Activated CD4-positive, alpha-beta T cell treated with anti-CD3 and anti-CD28 coated beads for 4 hours (primary cell): Measurements from ENCODE around the gene KRTAP2-3.
"Not testable (repeated sequence)": the region's sequence is repeated elsewhere in the genome, so short reads cannot be mapped to it uniquely, and the experiment has no call there.

Source experiments
- DNase-seq, 2 donors: peaks; one replicate each; pipeline ENCODE4 v3.0.0-alpha.2; 2020

The KRTAP2-3 gene, protein sequence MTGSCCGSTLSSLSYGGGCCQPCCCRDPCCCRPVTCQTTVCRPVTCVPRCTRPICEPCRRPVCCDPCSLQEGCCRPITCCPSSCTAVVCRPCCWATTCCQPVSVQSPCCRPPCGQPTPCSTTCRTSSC

DNA sequence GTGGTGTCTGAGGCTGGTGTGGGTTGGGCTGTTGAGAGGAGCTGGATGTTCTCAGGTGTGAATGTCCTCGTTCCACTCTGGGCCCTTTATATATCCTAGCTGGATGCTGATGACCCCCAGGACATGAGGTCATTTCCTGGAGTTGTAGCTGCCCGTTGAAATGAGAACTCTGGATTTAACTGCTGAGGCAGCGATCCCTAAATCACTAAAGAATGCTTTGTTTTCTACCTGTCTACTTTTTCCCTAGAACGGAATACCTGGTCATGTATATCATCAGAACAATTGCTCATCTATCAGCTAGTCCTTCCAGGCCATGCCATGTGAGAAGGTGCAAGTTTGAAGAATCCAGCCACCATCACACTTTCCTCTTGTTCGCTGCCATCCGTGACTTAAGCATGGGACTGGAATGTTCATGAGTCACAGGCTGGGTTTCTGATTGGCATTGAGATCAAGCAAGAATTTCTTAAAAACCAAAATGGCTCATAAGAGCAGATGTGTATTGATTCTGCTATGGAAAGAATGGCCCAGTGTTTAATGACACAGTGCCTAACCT is at the start of gene KRTAP2-3:
Gene KRTAP2-3 (minus strand): TSS at position 63 of the 553 bp plus-strand sequence. CDS start 64 bp downstream, outside the sequence.
- no peak for DNase-seq

DNA sequence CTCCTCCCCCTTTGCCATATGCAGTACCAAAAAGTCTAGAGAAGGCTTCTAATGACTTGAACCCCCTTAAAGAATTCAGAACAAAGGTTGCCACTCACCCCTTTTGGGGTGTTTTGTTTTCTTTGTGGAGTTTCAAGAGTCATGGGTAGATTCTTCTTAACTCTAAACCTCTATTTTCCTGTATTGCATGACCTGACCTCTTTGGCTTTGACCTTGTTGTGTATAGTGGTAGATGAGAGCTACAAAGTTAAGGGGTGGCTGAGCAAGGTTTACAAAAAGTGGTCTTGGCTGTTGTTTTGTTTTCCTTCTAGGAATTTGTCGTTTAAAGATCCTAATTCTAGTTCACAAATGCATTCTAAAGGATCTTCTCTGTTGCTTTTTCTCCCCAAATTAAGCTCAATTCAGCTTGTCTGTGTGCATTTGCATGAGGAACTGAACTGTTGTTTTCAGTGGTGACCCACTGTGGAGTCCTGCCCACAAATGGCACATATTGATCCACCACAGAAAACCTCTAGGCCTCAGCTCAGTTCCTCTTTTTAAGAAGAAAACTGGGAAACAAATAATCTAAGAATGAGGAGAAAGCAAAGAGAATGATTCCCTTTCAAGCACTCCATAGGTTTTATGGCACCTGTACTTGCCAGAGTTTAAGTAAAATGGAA is 48.9 kb upstream of the KRTAP2-3 start:
- not testable (repeated sequence) for DNase-seq

DNA sequence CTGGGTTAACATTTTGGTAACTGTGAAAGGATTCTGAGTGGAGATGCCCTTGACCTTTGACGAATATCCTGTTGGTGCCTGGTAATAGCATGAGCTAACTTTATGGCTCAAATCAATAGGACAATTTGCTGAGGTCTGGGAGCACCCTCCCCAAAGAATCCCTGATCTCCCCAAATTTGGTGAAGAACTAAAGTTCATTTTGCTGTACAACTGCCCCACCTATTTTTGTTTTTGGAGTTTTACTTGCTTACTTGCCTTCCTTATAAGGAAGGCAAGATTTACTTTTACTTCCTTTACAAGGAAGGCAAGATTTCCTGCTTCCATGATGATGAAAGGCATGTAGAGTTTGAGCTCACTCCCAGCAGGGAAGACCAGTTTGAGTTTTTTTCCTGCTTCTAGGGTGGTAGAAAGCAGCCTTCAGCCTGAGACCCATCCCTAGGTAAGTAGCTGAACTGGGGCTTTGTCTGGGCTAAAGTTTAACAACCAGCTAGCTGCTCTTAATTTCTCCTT is 48.1 kb upstream of the KRTAP2-3 start:
- no peak for DNase-seq

- DNase-seq, result not testable (repeated sequence)
Observed at GRCh38 chr17:41105347-41105746, 45.4 kb upstream of the KRTAP2-3 start, which contains the start of gene KRTAP4-9. Gene KRTAP4-9, plus strand, starts transcription at chr17:41105389. Its CDS starts 0 bp downstream, at chr17:41105389.

- DNase-seq, result not testable (repeated sequence)
Observed at GRCh38 chr17:41104386-41105038, 44.6 kb upstream of the KRTAP2-3 start.

DNA sequence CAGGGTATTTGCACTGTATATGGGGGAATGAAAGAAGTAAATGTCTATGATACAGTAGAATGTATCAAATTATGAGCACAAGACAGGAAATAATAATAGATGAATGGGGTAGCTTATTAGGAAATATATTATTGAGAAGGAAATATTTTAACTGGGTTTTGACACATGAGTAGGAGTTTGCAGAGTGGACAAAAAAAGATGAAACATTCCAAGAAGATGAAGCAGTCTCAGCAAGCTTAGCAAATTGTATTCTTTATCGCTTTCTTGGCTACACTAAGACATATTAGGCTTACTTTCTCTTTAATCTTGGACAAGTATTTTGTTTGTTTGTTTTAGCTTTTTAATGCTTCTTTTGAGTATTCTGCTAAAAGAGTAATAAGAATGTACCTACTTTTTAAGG is 44.0 kb upstream of the KRTAP2-3 start:
- no peak for DNase-seq

- no peak for DNase-seq
Observed at GRCh38 chr17:41101586-41102259, 41.8 kb upstream of the KRTAP2-3 start, which contains the start of gene KRTAP4-16. Gene KRTAP4-16, minus strand, starts transcription at chr17:41102209. Its CDS starts 0 bp downstream, at chr17:41102209.

DNA sequence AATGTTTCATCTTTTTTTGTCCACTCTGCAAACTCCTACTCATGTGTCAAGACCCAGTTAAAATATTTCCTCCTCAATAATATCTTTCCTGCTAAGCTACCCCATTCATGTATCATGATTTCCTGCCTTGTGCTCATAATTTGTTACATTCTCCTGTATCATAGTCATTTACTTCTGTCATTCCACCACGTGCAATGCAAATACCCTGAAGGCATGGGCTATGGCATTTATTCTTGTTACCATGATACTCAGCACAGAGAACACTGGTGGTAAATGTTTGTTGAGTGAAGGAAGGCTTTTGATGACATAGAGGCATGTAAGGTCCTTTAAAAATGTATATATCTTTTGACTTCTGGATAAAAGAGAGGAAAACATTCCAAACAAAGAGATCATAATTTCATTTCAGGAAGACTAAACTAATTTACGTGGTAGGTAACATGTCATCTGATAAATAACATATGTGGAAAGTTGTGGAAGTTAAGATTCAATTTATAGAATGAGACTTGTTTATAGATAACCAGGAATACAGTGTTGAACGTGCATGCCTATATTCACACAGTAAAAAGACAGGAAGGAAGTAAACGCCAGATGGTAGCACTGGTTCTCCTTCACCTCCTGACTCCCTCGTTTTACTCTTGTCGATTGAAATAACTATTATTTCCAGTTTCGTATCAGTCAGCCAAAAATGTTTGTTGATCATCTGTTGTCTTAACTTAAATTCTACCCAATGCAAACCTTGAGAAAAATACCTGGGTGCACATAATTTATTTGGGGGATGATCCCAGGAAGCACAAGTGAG is 40.0 kb upstream of the KRTAP2-3 start:
- DNase-seq, result not testable (repeated sequence)

DNA sequence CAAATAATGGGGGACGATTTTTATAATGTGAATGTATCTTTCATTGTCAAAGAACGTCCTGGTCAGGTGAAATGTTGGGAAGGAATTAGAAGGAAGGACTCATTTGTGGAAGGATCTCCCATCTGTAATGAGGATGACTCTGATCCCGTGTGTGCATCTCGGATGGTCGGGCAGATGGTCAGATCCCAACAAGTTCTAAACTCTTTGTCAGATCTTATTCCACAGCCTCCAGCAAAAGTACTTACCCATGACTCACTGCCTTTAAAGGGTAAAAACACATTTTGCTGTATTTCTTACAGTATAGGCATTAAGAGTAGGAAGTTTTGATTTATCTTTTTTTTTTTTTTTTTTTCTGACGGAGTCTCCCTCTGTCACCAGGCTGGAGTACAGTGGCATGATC is 38.6 kb upstream of the KRTAP2-3 start:
- DNase-seq, result no peak

DNA sequence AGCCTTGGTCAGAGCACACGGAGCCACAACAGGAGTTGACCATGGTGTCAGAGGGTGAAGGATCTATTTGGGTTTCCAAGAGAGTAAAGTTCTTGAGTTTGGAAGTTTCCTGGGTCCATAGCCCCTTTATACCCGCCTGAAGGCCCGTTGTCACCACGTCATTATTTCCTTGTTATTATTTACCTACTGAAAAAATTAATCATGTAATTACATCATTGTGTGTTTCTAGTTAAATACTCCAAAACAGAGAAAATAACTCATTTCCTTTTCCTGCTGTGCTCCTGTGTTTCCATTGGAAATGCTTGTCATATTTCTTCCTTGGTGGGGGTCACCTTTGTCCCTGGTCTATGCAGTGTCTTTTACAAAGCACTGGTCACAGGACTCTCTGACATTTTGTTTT is 38.1 kb upstream of the KRTAP2-3 start, which contains the start of gene KRTAP4-8:
Gene KRTAP4-8 (minus strand): TSS at position 101 of the 400 bp plus-strand sequence. CDS start 58 bp downstream, at position 43.
- no peak for DNase-seq

DNA sequence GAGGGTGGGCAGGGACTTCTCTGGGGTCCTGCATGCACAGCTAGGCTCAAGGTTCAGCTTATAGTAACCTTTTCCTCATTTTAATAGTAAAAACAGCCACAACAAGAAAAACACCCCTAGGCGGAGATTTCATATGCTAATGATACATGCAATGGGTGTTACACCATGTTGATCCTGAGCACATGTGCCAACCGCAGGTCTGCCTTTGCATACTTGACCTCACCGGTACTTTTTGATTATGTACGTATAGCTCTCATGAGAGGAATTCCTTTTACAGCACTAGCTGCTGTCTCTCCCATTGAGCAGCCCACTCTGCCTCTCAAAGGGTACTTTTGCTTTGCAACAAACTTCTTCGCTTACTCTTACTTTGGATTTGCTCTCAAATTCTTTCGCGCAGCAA is 36.1 kb upstream of the KRTAP2-3 start:
- no peak for DNase-seq

GRCh38 chr17:41088760-41089352 is 28.9 kb upstream of the KRTAP2-3 start:
- DNase-seq, result not testable (repeated sequence)

GRCh38 chr17:41084100-41084856 is 24.4 kb upstream of the KRTAP2-3 start, which contains the start of gene KRTAP4-7:
Gene KRTAP4-7, plus strand, starts transcription at chr17:41084150. Its CDS starts 57 bp downstream, at chr17:41084207.
- DNase-seq, result not testable (repeated sequence)

DNA sequence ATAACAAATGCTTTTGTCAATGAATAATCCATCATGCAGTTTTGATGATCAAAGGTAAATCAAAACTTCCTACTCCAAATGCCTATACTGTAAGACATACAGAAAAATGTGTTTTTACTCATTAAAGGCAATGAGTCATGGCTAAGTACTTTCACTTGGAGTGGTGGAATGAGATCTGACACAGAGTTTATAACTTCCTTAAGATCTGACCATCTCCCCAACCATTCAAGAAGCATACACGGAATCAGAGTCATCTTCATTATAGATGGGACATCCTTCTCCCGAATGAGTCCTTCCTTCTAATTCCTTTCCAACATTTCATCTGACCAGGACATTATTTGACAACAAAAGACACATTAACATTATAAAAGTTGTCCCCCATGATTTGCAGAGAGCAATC is 23.5 kb upstream of the KRTAP2-3 start:
- not testable (repeated sequence) for DNase-seq

DNA sequence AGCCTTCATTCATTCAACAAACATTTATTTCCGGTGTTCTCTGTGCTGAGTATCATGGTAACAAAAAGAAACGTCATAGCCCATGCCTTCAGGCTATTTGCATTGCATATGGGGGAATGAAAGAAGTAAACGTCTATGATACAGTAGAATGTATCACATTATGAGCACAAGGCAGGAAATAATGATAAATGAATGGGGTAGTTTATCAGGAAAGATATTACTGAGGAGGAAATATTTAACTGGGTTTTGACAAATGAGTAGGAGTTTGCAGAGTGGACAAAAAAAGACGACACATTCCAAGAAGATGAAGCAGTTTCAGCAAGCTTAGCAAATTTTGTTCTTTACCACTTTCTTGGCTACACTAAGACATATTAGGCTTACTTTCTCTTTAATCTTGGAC is 22.7 kb upstream of the KRTAP2-3 start:
- no peak for DNase-seq

DNA sequence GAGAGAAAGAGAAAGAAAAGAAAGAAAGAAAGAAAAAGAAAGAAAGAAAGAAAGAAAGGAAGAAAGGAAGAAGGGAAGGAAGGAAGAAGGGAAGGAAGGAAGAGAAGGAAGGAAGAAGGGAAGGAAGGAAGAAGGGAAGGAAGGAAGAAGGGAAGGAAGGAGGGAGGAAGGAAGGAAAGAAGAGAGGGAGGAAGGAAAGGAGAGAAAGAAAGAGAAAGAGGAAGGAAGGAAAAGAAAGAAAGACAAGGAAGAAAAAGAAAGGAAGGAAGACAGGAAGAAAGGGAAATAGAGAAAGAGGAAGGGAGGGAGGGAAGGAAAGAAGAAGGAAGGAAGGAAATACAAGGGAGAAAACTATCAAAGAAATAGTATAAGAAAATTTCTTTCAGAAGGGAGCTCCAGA is 16.9 kb upstream of the KRTAP2-3 start:
- no peak for DNase-seq

DNA sequence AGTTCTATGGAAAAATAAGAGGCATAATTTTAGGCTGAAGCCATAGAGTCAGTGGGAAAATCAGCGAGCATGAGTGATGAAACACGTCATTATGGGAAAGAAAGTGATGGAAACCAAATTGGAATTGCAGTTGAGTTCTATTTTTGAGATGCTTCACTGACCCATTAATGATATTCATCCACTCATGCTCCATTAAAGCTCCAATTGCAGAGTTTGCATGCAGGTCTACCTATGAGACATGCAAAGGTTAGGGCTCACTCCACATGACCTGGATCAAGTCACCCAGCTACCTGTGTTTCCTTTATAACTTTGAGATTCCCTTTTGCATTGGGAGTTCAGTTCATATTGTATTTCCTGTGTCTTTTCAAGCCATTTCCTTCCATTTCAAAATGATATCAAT is 13.8 kb upstream of the KRTAP2-3 start:
- no peak for DNase-seq

DNA sequence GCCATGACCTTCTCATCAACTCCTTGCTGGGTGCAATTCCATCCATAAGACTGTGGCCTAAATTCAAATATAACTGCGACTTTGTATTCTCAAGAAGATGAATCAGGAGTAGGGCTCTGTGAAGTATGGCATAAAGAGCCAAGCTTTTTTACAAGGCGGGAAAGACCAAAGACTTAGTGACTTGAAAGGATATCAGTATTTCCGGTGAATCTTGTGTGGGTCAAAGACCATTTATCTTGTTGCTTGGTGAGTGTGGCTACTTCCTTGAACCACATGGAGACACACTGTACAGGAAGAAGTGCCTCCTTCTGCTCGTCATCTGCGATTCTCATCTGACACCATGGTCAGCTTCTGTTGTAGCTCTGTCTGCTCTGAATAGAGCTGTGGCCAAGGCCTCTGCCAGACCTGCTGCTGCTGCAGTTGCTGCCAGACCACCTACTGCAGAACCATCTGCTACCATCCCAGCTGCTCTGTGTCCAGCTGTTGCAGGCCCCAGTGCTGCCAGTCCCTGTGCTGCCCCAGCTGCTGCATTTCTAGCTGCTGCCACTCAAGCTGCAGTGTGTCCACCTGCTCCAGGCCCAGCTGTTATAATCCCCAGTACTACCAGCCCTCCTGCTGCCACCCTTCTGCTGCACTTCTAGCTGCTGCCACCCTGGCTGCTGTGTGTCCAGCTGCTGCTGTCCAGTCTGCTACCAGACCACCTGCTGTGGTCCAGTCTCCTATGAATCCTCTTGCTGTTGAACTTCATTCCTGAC is 11.9 kb upstream of the KRTAP2-3 start:
- no peak for DNase-seq

- DNase-seq, result no peak
Observed at GRCh38 chr17:41069031-41069430, 9.1 kb upstream of the KRTAP2-3 start.

GRCh38 chr17:41067281-41067680 is 7.4 kb upstream of the KRTAP2-3 start:
- no peak for DNase-seq
